Lung (tissue), 12 donors: ENCODE results near the gene TMEM132C. TPM values are rescaled to one million over a fixed set of nuclear protein-coding genes. Genes with fewer than 3 reads are reported as not detected.
A peak's percentile ranks its signal among the peaks of the same experiment; 100 is the strongest.

Experiments used
- ATAC-seq: fragments of 200-7000 bp; cut with Tn5 transposase; one replicate; pipeline ENCODE4 v1.9.1; 2020; ENCODE audit warnings: moderate number of reproducible peaks; ENCODE audit not compliant: insufficient read depth, low FRiP score
- DNase-seq, 3 donors: peaks; one replicate each; pipeline ENCODE4 v3.0.0-alpha.2; 2013 to 2017
- H3K27ac ChIP-seq, 2 donors: one replicate each; pipeline ENCODE4 v1.5.1; 2013; ENCODE audit warnings: mild to moderate bottlenecking in 2 of 2, moderate library complexity in 2 of 2, control low read depth in 1 of 2, inconsistent platforms in 1 of 2, low read depth in 1 of 2, low read length in 1 of 2
- H3K27me3 ChIP-seq, 3 donors: one replicate each; pipeline ENCODE4 v1.5.1; 2013; ENCODE audit warnings: low read length in 2 of 3; ENCODE audit not compliant: control insufficient read depth in 3 of 3, insufficient read depth in 3 of 3
- H3K36me3 ChIP-seq, 4 donors: one replicate each; pipeline ENCODE4 v1.5.1; 2013; ENCODE audit warnings: low read length in 4 of 4, mild to moderate bottlenecking in 1 of 4, moderate library complexity in 1 of 4; ENCODE audit not compliant: control insufficient read depth in 4 of 4, insufficient read depth in 4 of 4
- H3K4me1 ChIP-seq, 5 donors: one replicate each; pipeline ENCODE4 v1.5.1; 2013; ENCODE audit warnings: low read length in 5 of 5, mild to moderate bottlenecking in 2 of 5, moderate library complexity in 1 of 5; ENCODE audit not compliant: control insufficient read depth in 5 of 5, insufficient read depth in 5 of 5
- H3K4me3 ChIP-seq: one replicate; pipeline ENCODE4 v1.5.1; 2013; ENCODE audit warnings: mild to moderate bottlenecking, control low read depth, moderate library complexity
- H3K9ac ChIP-seq, 2 donors: one replicate each; pipeline ENCODE4 v1.5.1; 2013; ENCODE audit warnings: low read length in 2 of 2, control low read depth in 1 of 2; ENCODE audit not compliant: insufficient read depth in 1 of 2
- H3K9me3 ChIP-seq, 4 donors: one replicate each; pipeline ENCODE4 v1.5.1; 2013; ENCODE audit warnings: low read length in 3 of 4, mild to moderate bottlenecking in 1 of 4, moderate library complexity in 1 of 4; ENCODE audit not compliant: control insufficient read depth in 4 of 4, insufficient read depth in 3 of 4
- CTCF ChIP-seq: IDR thresholded peaks from 2 replicates; pipeline ENCODE4 v1.5.1; 2012; ENCODE audit warnings: mild to moderate bottlenecking; ENCODE audit errors: control extremely low read depth, extremely low read depth
- WGBS, 2 donors: extraction: QIAGEN DNeasy Blood & Tissue Kit; methylation state at CpG; one replicate each; pipeline ENCODE4 v1.1.7; 2013; 5-methylcytosine and 5-hydroxymethylcytosine counted together
- polyA plus RNA-seq, 2 donors: library from polyadenylated mRNA; stranded (reverse); fragments of 200-250 nt; gene quantifications; one replicate each; pipeline ENCODE4 v1.2.1, GENCODE V29; 2013
- total RNA-seq, 2 donors: library from RNA; depleted of rRNA in 1 of 2; stranded (reverse); fragments of >200 nt in 1 of 2; gene quantifications; one replicate each; pipeline ENCODE4 v1.2.1, GENCODE V29; 2014 to 2021
- donor health status: control.
- donor health status: control.
- donor health status: Bipolar disorder and iron deficiency.
- donor health status: healthy.
- donor health status: DM: yes; HTN: yes; CAD: no.

The TMEM132C gene
- total and polyA plus RNA-seq, 4 donors: 0.35 to 16.5 (median 0.77) TPM

DNA sequence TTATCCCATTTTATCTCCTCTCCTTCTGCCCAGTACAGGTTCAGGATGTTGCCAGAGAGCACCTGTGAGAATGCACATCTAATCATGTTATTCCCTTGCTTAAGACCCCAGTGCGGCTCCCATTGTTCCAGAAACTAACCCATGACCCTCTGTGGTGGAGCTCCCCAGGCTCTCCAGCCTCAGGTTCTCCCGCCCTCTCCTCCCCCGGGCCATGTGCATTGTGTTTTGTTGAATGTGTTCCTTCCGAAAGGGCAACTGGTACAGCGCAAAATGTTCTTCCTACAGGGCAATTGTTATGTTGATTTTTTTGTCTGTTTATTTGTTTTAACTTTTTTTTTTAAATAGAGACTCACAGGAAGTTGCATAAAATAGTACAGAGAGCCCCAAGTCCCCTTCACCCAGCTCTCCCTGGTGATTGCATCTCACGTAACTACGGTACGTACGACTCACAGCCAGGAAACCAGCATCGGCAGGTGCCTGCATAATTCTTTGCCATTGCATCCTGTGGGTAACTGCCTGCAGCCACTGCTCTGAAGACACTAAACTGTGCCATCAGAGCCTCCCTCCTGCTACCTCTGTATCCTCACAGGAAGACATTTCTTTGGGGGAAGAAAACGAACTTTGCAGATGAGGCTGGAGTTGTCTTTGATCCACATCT, 31.2 kb downstream of the TMEM132C start:
- Histone ChIP-seq H3K9ac (no peak overlapping the region), H3K9me3 (peaks cover 0 to 4% (median 0%) of the 10 kb centered on the region in 4 donors), H3K36me3 (peaks cover 0 to 5% (median 2%) of the 10 kb centered on the region in 4 donors), H3K4me1 (peaks cover 0 to 4% (median 0%) of the 10 kb centered on the region in 5 donors), H3K27ac (no peak overlapping the region), H3K4me3 (no peak overlapping the region), H3K27me3 (no peaks in the 10 kb centered on the region)
- no peak for ATAC-seq
- 42 to 47% methylated on average over 11 of the region's 11 CpGs for WGBS, 2 donors
- no peak for TF ChIP-seq CTCF
- DNase-seq: no peak

DNA sequence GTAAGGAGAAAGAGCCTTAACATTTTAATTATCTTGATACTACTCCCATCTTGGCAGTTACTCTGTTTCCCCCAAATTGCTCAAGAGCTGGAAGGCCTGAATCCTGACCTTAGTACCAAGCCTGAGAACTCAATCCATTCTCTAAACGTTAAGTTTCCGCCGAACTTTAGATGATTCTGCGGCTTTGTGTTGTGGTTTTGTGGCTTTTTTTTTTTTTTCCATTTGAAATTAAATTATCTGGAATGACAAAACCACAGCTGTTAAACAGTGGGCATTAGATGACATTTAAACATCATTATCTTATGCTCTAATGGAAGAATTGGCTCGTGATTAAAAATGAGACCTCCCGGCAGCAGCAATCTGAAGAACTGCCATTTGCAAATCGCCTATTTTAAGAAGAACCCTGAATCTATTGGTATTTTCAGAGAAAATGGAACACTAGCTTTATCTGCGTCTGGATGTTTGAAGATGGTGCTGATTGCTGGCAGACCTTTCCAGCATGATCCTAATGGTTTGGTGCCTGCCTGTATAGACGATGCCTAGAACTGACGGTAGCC, 38.4 kb downstream of the TMEM132C start:
- TF ChIP-seq CTCF: no peak
- Histone ChIP-seq H3K27me3 (no peaks in the 10 kb centered on the region), H3K9ac (peak overlapping the region in 1 of 2 donors; percentile 51), H3K4me3 (no peak overlapping the region), H3K27ac (no peak overlapping the region), H3K36me3 (peaks cover 0 to 4% (median 2%) of the 10 kb centered on the region in 4 donors), H3K4me1 (peaks cover 0 to 22% (median 0%) of the 10 kb centered on the region in 5 donors), H3K9me3 (peaks cover 0 to 4% (median 0%) of the 10 kb centered on the region in 4 donors)
- ATAC-seq: no peak
- peak; percentile 59 to 93 (median 93) for DNase-seq
- 77 to 86% methylated on average over 10 of the region's 10 CpGs for WGBS, 2 donors

DNA sequence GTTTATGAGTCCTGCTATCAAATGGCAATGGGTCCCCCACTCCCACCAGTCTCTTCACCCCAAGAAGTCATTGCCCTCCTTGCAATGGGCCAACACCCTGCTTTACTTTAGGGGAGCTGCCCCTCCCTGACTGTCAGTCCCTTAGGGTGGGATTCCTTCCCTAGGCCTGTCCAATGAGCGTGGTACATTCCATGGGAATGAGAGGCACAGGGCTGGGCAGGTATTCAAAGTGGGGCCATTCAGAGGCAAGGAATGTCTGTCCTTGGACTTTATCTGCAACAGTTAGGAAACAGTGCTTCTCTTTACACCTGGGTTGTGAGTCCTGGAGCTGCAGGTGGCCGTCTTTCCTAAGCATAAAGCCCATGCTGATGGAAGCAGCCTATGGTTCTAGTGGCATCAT, 40.8 kb downstream of the TMEM132C start:
- ATAC-seq (no peak), DNase-seq (no peak)
- Histone ChIP-seq H3K9ac (no peak overlapping the region), H3K36me3 (peaks cover 0 to 4% (median 1%) of the 10 kb centered on the region in 4 donors), H3K4me1 (peaks cover 0 to 27% (median 6%) of the 10 kb centered on the region in 5 donors), H3K27me3 (no peaks in the 10 kb centered on the region), H3K9me3 (peaks cover 0 to 3% (median 0%) of the 10 kb centered on the region in 4 donors), H3K4me3 (no peak overlapping the region), H3K27ac (no peak overlapping the region)
- no peak for TF ChIP-seq CTCF
- 70 to 74% methylated on average over 2 of the region's 2 CpGs for WGBS, 2 donors
